Neural cell (in vitro differentiated cells): Measurements from ENCODE around the gene CMTM8.

Experiments
- CTCF ChIP-seq: fragments of 450-650 bp; IDR thresholded peaks from 2 replicates; pipeline ENCODE4 v1.5.1; 2014; ENCODE audit warnings: antibody characterized with exemption, mild to moderate bottlenecking, moderate library complexity; ENCODE audit not compliant: poor library complexity, severe bottlenecking
- EP300 ChIP-seq: fragments of 450-650 bp; conservative IDR thresholded peaks from 2 replicates; pipeline ENCODE4 v1.6.1; 2014; ENCODE audit warnings: antibody characterized with exemption, mild to moderate bottlenecking, moderate library complexity; ENCODE audit not compliant: poor library complexity, severe bottlenecking
- EZH2 ChIP-seq: fragments of 200-600, 300-800 bp; shearing (Covaris generic), sonication (generic); IDR thresholded peaks from 2 replicates; pipeline ENCODE4 v1.6.1; 2014; ENCODE audit warnings: antibody characterized with exemption, low read length, borderline replicate concordance, mild to moderate bottlenecking; ENCODE audit not compliant: insufficient read depth, poor library complexity, severe bottlenecking
- MXI1 ChIP-seq: fragments of 450-650 bp; conservative IDR thresholded peaks from 2 replicates; pipeline ENCODE4 v1.6.1; 2014; ENCODE audit warnings: antibody characterized with exemption, mild to moderate bottlenecking; ENCODE audit not compliant: poor library complexity, severe bottlenecking
- POLR2AphosphoS5 ChIP-seq: IDR thresholded peaks from 2 replicates; pipeline ENCODE4 v1.6.1; 2012
- RAD21 ChIP-seq: fragments of 450-650 bp; conservative IDR thresholded peaks from 2 replicates; pipeline ENCODE4 v1.6.1; 2014; ENCODE audit warnings: antibody characterized with exemption, mild to moderate bottlenecking, moderate library complexity
- REST ChIP-seq: IDR thresholded peaks from 2 replicates; pipeline ENCODE4 v1.6.1; 2012; ENCODE audit warnings: borderline replicate concordance
- TAF1 ChIP-seq: IDR thresholded peaks from 2 replicates; pipeline ENCODE4 v1.6.1; 2012; ENCODE audit warnings: low read depth

- no peak for TF ChIP-seq EZH2
- TF ChIP-seq CTCF: no peak
- no peak for TF ChIP-seq TAF1
- no peak for TF ChIP-seq EP300
- TF ChIP-seq MXI1: no peak
- TF ChIP-seq POLR2AphosphoS5: no peak
- TF ChIP-seq RAD21: no peak
- no peak for TF ChIP-seq REST
These were observed 10.8 kb downstream of the CMTM8 start for GRCh38 chr3:32249184-32249782.
